ENCODE data around the gene CBX3. TPM values are rescaled to one million over a fixed set of nuclear protein-coding genes. Genes with fewer than 3 reads are reported as not detected.
"Not testable (repeated sequence)": the region's sequence is repeated elsewhere in the genome, so short reads cannot be mapped to it uniquely, and the experiment has no call there.

The CBX3 gene
- total RNA-seq, 1 donor from 2014 or later = 32.1 TPM

GRCh38 chr7:26182283-26182682 is 19.3 kb upstream of the CBX3 start:
- H3K36me3 ChIP-seq = peaks cover 0 to 9% of the 10 kb centered on the region in 2 donors
- H3K27ac ChIP-seq = no peak overlapping the region
- H3K4me1 ChIP-seq = peaks cover 0 to 2% of the 10 kb centered on the region in 2 donors
- intact Hi-C loops (cut with DNase I) = no loop called here
- TF ChIP-seq, protein P1, sequence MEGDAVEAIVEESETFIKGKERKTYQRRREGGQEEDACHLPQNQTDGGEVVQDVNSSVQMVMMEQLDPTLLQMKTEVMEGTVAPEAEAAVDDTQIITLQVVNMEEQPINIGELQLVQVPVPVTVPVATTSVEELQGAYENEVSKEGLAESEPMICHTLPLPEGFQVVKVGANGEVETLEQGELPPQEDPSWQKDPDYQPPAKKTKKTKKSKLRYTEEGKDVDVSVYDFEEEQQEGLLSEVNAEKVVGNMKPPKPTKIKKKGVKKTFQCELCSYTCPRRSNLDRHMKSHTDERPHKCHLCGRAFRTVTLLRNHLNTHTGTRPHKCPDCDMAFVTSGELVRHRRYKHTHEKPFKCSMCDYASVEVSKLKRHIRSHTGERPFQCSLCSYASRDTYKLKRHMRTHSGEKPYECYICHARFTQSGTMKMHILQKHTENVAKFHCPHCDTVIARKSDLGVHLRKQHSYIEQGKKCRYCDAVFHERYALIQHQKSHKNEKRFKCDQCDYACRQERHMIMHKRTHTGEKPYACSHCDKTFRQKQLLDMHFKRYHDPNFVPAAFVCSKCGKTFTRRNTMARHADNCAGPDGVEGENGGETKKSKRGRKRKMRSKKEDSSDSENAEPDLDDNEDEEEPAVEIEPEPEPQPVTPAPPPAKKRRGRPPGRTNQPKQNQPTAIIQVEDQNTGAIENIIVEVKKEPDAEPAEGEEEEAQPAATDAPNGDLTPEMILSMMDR (IDR thresholded peaks at IDR 0.05) = no peak
- no peak overlapping the region for H3K4me3 ChIP-seq
- H3K9me3 ChIP-seq = no peaks in the 10 kb centered on the region
- H3K27me3 ChIP-seq = no peaks in the 10 kb centered on the region
- DNase-seq (ENCODE audit: low spot score in 2 of 2) = no peak

GRCh38 chr7:26182706-26183105 is 18.8 kb upstream of the CBX3 start:
- TF ChIP-seq, protein P1 (IDR thresholded peaks at IDR 0.05) = no peak
- H3K4me3 ChIP-seq = no peak overlapping the region
- intact Hi-C loops (cut with DNase I) = no loop called here
- no peaks in the 10 kb centered on the region for H3K27me3 ChIP-seq
- H3K27ac ChIP-seq = no peak overlapping the region
- H3K9me3 ChIP-seq = no peaks in the 10 kb centered on the region
- H3K4me1 ChIP-seq = peaks cover 0 to 2% of the 10 kb centered on the region in 2 donors
- H3K36me3 ChIP-seq = peaks cover 0 to 13% of the 10 kb centered on the region in 2 donors
- no peak for DNase-seq (ENCODE audit: low spot score in 2 of 2)

DNA sequence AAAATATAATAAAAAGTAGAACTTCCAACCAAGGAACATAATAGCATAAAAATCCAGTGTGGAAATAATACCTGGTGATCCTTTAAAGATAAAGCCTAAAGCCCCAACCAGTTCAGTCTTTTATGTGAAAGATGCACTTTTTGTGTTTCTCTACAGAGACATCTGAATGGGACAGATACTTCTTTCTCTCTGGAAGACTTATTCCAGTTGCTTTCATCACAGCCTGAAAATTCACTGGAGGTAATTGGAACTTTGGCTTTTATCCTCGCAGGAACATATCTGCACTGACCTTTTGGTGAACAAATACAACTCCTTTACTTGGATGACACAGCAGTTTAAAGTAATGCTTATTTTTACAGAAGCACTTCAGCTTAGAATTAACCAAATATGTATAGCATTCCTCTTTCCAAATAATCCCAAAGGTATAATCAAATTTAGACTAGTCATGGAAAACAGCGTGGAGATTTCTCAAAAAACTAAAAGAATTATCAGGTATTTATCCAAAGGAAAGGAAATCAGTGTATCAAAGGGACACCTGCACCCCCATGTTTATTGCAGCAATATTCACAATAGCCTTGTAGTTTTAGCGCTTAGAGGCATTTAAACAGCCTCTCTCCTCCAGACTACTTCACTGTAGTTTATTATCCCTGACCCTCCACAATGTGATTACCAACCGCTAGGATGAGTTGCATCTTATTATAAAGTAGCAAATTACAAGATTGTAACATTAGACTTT is 17.8 kb upstream of the CBX3 start:
- peaks cover 0 to 2% of the 10 kb centered on the region in 2 donors for H3K4me1 ChIP-seq
- TF ChIP-seq, protein P1 (IDR thresholded peaks at IDR 0.05) = no peak
- H3K27ac ChIP-seq = peak overlapping the region in 1 of 2 donors; percentile 3
- intact Hi-C loops (cut with DNase I) = no loop called here
- no peaks in the 10 kb centered on the region for H3K27me3 ChIP-seq
- peaks cover 6 to 23% of the 10 kb centered on the region in 2 donors for H3K36me3 ChIP-seq
- H3K9me3 ChIP-seq = no peaks in the 10 kb centered on the region
- no peak overlapping the region for H3K4me3 ChIP-seq
- DNase-seq (ENCODE audit: low spot score in 2 of 2) = no peak

GRCh38 chr7:26184281-26185101 is 17.1 kb upstream of the CBX3 start:
- H3K4me3 ChIP-seq; intact Hi-C loops (cut with DNase I); H3K9me3 ChIP-seq; H3K4me1 ChIP-seq; DNase-seq (ENCODE audit: low spot score in 2 of 2); H3K27me3 ChIP-seq: not testable (repeated sequence)
- Histone ChIP-seq H3K36me3 (peaks cover 14 to 31% of the 10 kb centered on the region in 2 donors), H3K27ac (peak overlapping the region in 1 of 2 donors; percentile 3)

DNA sequence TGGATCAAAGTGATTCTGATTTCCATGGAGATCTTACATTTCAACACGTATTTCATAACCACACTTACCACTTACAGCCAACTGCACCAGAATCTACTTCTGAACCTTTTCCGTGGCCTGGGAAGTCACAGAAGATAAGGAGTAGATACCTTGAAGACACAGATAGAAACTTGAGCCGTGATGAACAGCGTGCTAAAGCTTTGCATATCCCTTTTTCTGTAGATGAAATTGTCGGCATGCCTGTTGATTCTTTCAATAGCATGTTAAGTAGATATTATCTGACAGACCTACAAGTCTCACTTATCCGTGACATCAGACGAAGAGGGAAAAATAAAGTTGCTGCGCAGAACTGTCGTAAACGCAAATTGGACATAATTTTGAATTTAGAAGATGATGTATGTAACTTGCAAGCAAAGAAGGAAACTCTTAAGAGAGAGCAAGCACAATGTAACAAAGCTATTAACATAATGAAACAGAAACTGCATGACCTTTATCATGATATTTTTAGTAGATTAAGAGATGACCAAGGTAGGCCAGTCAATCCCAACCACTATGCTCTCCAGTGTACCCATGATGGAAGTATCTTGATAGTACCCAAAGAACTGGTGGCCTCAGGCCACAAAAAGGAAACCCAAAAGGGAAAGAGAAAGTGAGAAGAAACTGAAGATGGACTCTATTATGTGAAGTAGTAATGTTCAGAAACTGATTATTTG is 16.3 kb upstream of the CBX3 start:
- intact Hi-C loops (cut with DNase I) = no loop called here
- DNase-seq (ENCODE audit: low spot score in 2 of 2) = no peak
- TF ChIP-seq, protein P1 (IDR thresholded peaks at IDR 0.05) = no peak

More for the DNA sequence above, 16.3 kb upstream of the CBX3 start:
- peaks cover 21 to 39% of the 10 kb centered on the region in 2 donors for H3K36me3 ChIP-seq
- no peak overlapping the region for H3K27ac ChIP-seq
- no peak overlapping the region for H3K4me3 ChIP-seq
- H3K4me1 ChIP-seq = peaks cover 0 to 2% of the 10 kb centered on the region in 2 donors
- no peaks in the 10 kb centered on the region for H3K27me3 ChIP-seq
- no peaks in the 10 kb centered on the region for H3K9me3 ChIP-seq
